Activated CD8-positive, alpha-beta T cell treated with anti-CD3 and anti-CD28 coated beads for 36 hours (primary cell): ENCODE results near the gene B3GNT2. TPM values are rescaled to one million over a fixed set of nuclear protein-coding genes. Genes with fewer than 3 reads are reported as not detected.

Experiments
- ATAC-seq: fragments of 200-7000 bp; cut with Tn5 transposase; one replicate; pipeline ENCODE4 v1.10.0; 2021; ENCODE audit warnings: mild to moderate bottlenecking, moderate library complexity
- CTCF ChIA-PET: fragments of 350-600 bp; sonication (Branson Sonifier 250); formaldehyde crosslinking; loops from one replicate; lab custom pipeline; 2021; ENCODE audit warnings: antibody characterized with exemption; lab: Charles Lee
- POLR2A ChIA-PET: fragments of 350-600 bp; sonication (Branson Sonifier 250); formaldehyde crosslinking; loops from one replicate; lab custom pipeline; 2021; ENCODE audit warnings: antibody characterized with exemption; lab: Charles Lee
- DNase-seq: peaks from one replicate; pipeline ENCODE4 v3.0.0-alpha.2; 2020
- H3K27ac Mint-ChIP-seq: one replicate; pipeline ENCODE4 v1.8.0; 2021; ENCODE audit warnings: mild to moderate bottlenecking, mixed read lengths
- H3K27me3 Mint-ChIP-seq: one replicate; pipeline ENCODE4 v1.8.0; 2021; ENCODE audit warnings: mixed read lengths
- H3K36me3 Mint-ChIP-seq: one replicate; pipeline ENCODE4 v1.8.0; 2021; ENCODE audit warnings: low read depth, mixed read lengths
- H3K4me1 Mint-ChIP-seq: one replicate; pipeline ENCODE4 v1.8.0; 2021; ENCODE audit warnings: low read depth, mixed read lengths
- H3K4me3 Mint-ChIP-seq: one replicate; pipeline ENCODE4 v1.8.0; 2021; ENCODE audit warnings: mild to moderate bottlenecking, moderate library complexity, mixed read lengths
- H3K9me3 Mint-ChIP-seq: one replicate; pipeline ENCODE4 v1.8.0; 2021; ENCODE audit warnings: mixed read lengths
- intact Hi-C: fragments of 100-400 bp; cut with micrococcal nuclease; formaldehyde crosslinking; loops from one replicate; pipeline ENCODE4 v1.10.0; 2022
- total RNA-seq, 2 experiments: library from RNA; stranded (reverse); gene quantifications; one replicate each; pipeline ENCODE4 v1.2.3, GENCODE V29; 2021
- TF ChIP-seq, protein P1 (sequence below): fragments of 200-600 bp; IDR thresholded peaks from one replicate; pipeline ENCODE4 v1.8.0; 2022; ENCODE audit warnings: antibody characterized with exemption, mild to moderate bottlenecking

B3GNT2 gene
- total RNA-seq, 2 experiments from 2014 or later: 44.3 to 45.5 TPM

DNA sequence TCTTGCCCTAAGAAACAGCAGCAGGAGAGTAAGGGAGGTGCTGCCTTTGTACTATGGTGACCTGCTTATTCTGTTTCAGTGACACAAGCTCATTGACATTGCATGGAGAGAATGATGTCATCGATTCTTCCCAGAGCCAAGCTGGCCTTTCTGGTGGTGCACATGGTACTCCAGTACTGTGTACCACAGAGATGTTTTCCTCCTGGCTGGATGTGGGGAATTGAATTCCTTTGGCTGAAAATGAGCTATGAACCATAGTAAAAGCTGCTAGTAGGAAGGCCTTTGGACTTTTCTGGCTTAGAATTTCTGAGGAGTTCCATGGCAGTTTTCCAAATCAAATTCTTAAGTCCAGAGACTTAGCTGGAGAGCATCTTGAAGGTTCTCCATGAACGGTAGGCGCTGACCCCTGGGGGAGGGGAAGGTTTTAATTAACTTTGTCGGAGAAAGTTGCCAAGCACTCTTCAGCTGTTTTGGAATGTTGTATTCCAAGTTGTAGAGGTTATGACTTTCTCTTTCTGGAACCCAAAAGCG, 17.1 kb upstream of the B3GNT2 start:
- H3K27ac Mint-ChIP-seq: no peak overlapping the region
- no peak for ATAC-seq
- no peak overlapping the region for H3K4me3 Mint-ChIP-seq
- POLR2A ChIA-PET: interaction anchor here (0.6 to 1.1 kb wide), 2 partner anchors 231 to 808 kb away, joined by 3 read pairs; no protein-coding TSS in a partner anchor
- DNase-seq: no peak
- no peaks in the 10 kb centered on the region for H3K27me3 Mint-ChIP-seq
- intact Hi-C loops: no loop called here
- peaks cover 5% of the 10 kb centered on the region for H3K4me1 Mint-ChIP-seq
- TF ChIP-seq, protein P1, sequence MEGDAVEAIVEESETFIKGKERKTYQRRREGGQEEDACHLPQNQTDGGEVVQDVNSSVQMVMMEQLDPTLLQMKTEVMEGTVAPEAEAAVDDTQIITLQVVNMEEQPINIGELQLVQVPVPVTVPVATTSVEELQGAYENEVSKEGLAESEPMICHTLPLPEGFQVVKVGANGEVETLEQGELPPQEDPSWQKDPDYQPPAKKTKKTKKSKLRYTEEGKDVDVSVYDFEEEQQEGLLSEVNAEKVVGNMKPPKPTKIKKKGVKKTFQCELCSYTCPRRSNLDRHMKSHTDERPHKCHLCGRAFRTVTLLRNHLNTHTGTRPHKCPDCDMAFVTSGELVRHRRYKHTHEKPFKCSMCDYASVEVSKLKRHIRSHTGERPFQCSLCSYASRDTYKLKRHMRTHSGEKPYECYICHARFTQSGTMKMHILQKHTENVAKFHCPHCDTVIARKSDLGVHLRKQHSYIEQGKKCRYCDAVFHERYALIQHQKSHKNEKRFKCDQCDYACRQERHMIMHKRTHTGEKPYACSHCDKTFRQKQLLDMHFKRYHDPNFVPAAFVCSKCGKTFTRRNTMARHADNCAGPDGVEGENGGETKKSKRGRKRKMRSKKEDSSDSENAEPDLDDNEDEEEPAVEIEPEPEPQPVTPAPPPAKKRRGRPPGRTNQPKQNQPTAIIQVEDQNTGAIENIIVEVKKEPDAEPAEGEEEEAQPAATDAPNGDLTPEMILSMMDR: no peak
- H3K9me3 Mint-ChIP-seq: no peaks in the 10 kb centered on the region
- CTCF ChIA-PET: interaction anchor here (1.7 kb wide), 1 partner anchor 278 kb away, joined by 4 read pairs; no protein-coding TSS in a partner anchor
- H3K36me3 Mint-ChIP-seq: no peaks in the 10 kb centered on the region

DNA sequence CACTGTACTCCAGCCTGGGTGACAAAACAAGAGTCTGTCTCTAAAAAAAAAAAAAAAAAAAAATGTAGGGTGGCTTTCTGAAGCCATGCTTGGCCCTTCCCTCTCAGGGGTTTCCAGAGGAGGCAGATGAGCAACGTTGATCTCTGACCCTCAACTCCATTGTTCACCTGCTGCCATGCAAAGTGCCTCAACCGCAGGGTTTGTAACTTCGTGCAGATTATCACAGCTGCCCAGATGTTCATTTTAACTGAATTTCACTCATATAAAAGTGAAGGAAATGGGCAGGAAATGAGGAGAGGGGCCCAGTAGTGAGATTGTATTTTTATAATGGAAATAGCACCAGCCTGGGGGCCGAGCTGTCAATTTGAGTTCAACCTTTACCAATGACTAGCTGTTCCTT, 14.9 kb upstream of the B3GNT2 start:
- Mint-ChIP-seq H3K36me3 (no peaks in the 10 kb centered on the region), H3K27ac (no peak overlapping the region), H3K27me3 (no peaks in the 10 kb centered on the region), H3K9me3 (no peaks in the 10 kb centered on the region), H3K4me1 (peaks cover 5% of the 10 kb centered on the region), H3K4me3 (no peak overlapping the region)
- CTCF ChIA-PET: interaction anchor here (0.5 to 1.1 kb wide), 2 partner anchors 234 to 914 kb away, joined by 3 to 4 read pairs; no protein-coding TSS in a partner anchor
- intact Hi-C loops: no loop called here
- POLR2A ChIA-PET: no interaction called here
- no peak for ATAC-seq
- no peak for DNase-seq
- TF ChIP-seq, protein P1: no peak

DNA sequence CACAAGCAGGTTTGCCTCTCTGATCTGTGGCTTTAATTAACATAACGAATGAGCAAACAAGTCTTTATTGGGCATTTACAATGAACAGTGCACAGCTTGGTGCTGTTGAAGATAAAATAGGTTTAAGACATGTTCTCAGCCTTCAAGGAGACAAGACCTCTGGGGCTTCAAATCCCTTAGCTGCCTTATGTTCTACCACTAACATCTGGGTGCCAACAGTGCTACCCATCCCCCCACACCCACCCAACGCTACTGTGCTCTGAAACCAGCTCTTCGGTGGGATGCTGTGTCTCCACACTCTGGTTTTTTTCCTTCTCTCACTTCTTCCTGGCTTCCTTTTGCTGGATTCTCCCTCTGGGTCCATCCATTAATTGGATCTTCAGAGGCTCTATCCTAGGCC, 14.1 kb upstream of the B3GNT2 start:
- Mint-ChIP-seq H3K36me3 (no peaks in the 10 kb centered on the region), H3K4me1 (peaks cover 5% of the 10 kb centered on the region), H3K4me3 (no peak overlapping the region), H3K27me3 (no peaks in the 10 kb centered on the region), H3K9me3 (no peaks in the 10 kb centered on the region), H3K27ac (no peak overlapping the region)
- DNase-seq (no peak), ATAC-seq (no peak)
- intact Hi-C loops: no loop called here
- ChIA-PET POLR2A (no interaction called here), CTCF (no interaction called here)
- TF ChIP-seq, protein P1: no peak

DNA sequence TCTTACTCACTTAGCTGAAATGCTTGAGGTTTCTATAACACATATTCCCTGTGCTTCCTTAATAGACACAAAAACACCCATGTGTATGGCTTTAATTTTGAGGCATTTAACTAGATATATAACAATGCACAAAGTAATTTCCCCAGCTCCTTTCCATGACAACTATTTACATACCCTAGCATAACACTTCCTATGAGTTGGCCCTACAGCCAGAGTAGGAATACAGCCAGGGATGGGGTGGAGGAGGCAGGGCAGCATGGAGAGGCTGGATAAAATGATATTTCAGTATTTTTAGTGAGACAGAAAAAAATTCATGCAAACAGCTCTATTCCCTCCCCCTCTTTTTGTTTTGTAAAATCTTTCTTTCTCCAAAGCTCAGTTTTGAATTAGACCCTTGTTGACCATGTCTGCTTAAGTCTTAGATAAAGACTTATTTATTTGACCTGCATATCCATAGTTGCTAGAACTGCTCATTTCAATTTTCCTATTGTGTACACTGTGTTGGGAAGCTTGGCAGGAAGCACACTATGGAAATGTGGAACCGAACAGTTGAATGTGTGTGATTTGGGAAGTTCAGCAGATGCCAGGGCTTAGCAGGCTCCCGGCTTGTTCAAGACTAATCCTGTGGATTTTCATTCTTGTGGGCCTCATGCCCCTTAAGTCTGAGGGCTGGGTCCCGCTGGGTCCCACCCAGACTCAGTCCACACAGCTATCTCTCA, 11.2 kb upstream of the B3GNT2 start:
- TF ChIP-seq, protein P1: no peak
- ChIA-PET CTCF (interaction anchor here (1.6 kb wide), 1 partner anchor 21 kb away, joined by 5 read pairs; no protein-coding TSS in a partner anchor), POLR2A (interaction anchor here (0.6 kb wide), 1 partner anchor 156 kb away, joined by 3 read pairs; no protein-coding TSS in a partner anchor)
- no peaks in the 10 kb centered on the region for H3K9me3 Mint-ChIP-seq
- H3K27ac Mint-ChIP-seq: no peak overlapping the region
- H3K27me3 Mint-ChIP-seq: no peaks in the 10 kb centered on the region
- H3K36me3 Mint-ChIP-seq: no peaks in the 10 kb centered on the region
- intact Hi-C loops: no loop called here
- no peak overlapping the region for H3K4me3 Mint-ChIP-seq
- H3K4me1 Mint-ChIP-seq: peaks cover 5% of the 10 kb centered on the region
- no peak for ATAC-seq
- no peak for DNase-seq
